ENCODE data around the gene ATP9B. TPM values are rescaled to one million over a fixed set of nuclear protein-coding genes. Genes with fewer than 3 reads are reported as not detected.

ATP9B gene
- total RNA-seq, 1 donor from 2014 or later, result 37.3 TPM

GRCh38 chr18:79139206-79139605, 70.0 kb downstream of the ATP9B start:
- no peak overlapping the region for H3K27ac Mint-ChIP-seq (ENCODE audit: unreplicated experiment)
- H3K4me1 Mint-ChIP-seq (ENCODE audit: unreplicated experiment), result peaks cover 6% of the 10 kb centered on the region
- no peak overlapping the region for H3K4me3 Mint-ChIP-seq (ENCODE audit: unreplicated experiment)
- H3K9me3 Mint-ChIP-seq (ENCODE audit: unreplicated experiment), result no peaks in the 10 kb centered on the region
- H3K36me3 Mint-ChIP-seq (ENCODE audit: low read depth, unreplicated experiment), result no peaks in the 10 kb centered on the region
- TF ChIP-seq, protein P1, sequence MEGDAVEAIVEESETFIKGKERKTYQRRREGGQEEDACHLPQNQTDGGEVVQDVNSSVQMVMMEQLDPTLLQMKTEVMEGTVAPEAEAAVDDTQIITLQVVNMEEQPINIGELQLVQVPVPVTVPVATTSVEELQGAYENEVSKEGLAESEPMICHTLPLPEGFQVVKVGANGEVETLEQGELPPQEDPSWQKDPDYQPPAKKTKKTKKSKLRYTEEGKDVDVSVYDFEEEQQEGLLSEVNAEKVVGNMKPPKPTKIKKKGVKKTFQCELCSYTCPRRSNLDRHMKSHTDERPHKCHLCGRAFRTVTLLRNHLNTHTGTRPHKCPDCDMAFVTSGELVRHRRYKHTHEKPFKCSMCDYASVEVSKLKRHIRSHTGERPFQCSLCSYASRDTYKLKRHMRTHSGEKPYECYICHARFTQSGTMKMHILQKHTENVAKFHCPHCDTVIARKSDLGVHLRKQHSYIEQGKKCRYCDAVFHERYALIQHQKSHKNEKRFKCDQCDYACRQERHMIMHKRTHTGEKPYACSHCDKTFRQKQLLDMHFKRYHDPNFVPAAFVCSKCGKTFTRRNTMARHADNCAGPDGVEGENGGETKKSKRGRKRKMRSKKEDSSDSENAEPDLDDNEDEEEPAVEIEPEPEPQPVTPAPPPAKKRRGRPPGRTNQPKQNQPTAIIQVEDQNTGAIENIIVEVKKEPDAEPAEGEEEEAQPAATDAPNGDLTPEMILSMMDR (IDR thresholded peaks at IDR 0.05; ENCODE audit: unreplicated experiment), result no peak
- peaks cover 4% of the 10 kb centered on the region for H3K27me3 Mint-ChIP-seq (ENCODE audit: unreplicated experiment)
- no peak for DNase-seq (ENCODE audit: low spot score)

DNA sequence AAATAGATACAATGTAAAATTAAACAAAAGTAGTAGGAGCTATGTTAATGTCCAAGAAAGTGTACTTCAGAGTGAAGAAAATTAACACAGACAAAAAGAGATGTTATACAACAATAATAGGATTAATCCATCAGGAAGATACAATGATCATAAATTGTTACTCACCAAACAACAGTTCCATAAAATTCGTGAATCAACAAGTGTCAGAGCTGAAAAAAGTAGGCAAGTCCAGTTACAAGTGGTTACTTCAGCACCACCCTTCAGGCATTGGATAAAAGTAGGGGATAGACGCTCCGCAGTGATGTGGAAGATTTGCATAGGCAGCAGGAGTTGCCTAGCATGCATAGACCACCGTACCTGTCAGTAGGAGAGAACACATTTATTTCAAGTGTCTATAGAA, 77.8 kb downstream of the ATP9B start:
- TF ChIP-seq, protein P1 (IDR thresholded peaks at IDR 0.05; ENCODE audit: unreplicated experiment), result no peak
- H3K27me3 Mint-ChIP-seq (ENCODE audit: unreplicated experiment), result peaks cover 5% of the 10 kb centered on the region
- no peak overlapping the region for H3K27ac Mint-ChIP-seq (ENCODE audit: unreplicated experiment)
- H3K4me3 Mint-ChIP-seq (ENCODE audit: unreplicated experiment), result no peak overlapping the region
- peaks cover 6% of the 10 kb centered on the region for H3K4me1 Mint-ChIP-seq (ENCODE audit: unreplicated experiment)
- H3K36me3 Mint-ChIP-seq (ENCODE audit: low read depth, unreplicated experiment), result peaks cover 14% of the 10 kb centered on the region
- no peaks in the 10 kb centered on the region for H3K9me3 Mint-ChIP-seq (ENCODE audit: unreplicated experiment)
- no peak for DNase-seq (ENCODE audit: low spot score)

DNA sequence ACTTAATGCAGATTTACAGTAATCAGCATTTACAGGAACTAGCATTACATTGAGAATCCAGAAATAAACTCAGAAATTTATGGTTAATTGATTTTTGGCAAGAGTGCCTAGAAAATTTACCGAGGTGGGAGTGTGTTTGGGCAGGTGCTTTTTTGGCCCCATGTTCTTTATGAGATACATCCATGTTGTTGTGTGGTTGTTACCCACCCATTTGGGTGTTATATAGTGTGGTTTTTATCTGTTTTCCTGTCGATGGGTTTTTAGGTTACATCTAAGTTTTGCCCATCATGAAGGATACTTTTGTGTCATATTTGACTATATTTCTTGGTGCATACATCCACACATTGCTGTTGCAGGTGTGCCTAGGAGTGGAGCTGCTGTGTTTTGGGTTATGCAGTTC, 82.0 kb downstream of the ATP9B start:
- Mint-ChIP-seq H3K4me3 (ENCODE audit: unreplicated experiment) (no peak overlapping the region), H3K27ac (ENCODE audit: unreplicated experiment) (no peak overlapping the region), H3K4me1 (ENCODE audit: unreplicated experiment) (no peaks in the 10 kb centered on the region), H3K36me3 (ENCODE audit: low read depth, unreplicated experiment) (peaks cover 11% of the 10 kb centered on the region), H3K9me3 (ENCODE audit: unreplicated experiment) (no peaks in the 10 kb centered on the region), H3K27me3 (ENCODE audit: unreplicated experiment) (peaks cover 2% of the 10 kb centered on the region)
- TF ChIP-seq, protein P1 (IDR thresholded peaks at IDR 0.05; ENCODE audit: unreplicated experiment), result no peak
- no peak for DNase-seq (ENCODE audit: low spot score)

DNA sequence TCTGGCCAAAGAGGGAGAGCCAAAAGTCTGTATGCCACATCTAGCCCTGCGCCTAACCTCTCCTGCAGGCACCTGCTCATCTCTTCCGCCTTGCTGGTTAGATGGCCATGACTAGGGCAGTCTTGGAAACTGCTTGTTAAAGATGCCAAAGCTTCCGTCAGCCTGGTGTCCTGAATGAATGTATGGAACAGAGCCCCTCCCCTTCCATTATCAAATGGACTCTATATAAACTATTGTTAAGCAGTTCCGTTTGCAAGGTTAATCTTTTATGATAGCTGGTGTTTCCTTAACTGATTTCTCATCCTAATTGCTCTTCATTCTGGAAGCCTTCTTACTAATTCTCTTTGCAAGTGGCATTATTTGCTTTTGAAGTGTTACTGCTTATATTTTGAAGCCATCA, 87.1 kb downstream of the ATP9B start:
- Mint-ChIP-seq H3K4me3 (ENCODE audit: unreplicated experiment) (peak overlapping the region; percentile 37), H3K27me3 (ENCODE audit: unreplicated experiment) (peaks cover 1% of the 10 kb centered on the region), H3K4me1 (ENCODE audit: unreplicated experiment) (no peaks in the 10 kb centered on the region), H3K27ac (ENCODE audit: unreplicated experiment) (no peak overlapping the region), H3K36me3 (ENCODE audit: low read depth, unreplicated experiment) (peaks cover 11% of the 10 kb centered on the region), H3K9me3 (ENCODE audit: unreplicated experiment) (no peaks in the 10 kb centered on the region)
- DNase-seq (ENCODE audit: low spot score), result no peak
- TF ChIP-seq, protein P1 (IDR thresholded peaks at IDR 0.05; ENCODE audit: unreplicated experiment), result no peak

GRCh38 chr18:79164706-79165105, 95.5 kb downstream of the ATP9B start:
- Mint-ChIP-seq H3K27ac (ENCODE audit: unreplicated experiment) (no peak overlapping the region), H3K27me3 (ENCODE audit: unreplicated experiment) (peaks cover 3% of the 10 kb centered on the region), H3K4me3 (ENCODE audit: unreplicated experiment) (no peak overlapping the region), H3K4me1 (ENCODE audit: unreplicated experiment) (peaks cover 12% of the 10 kb centered on the region), H3K36me3 (ENCODE audit: low read depth, unreplicated experiment) (peaks cover 24% of the 10 kb centered on the region), H3K9me3 (ENCODE audit: unreplicated experiment) (no peaks in the 10 kb centered on the region)
- DNase-seq (ENCODE audit: low spot score), result no peak
- TF ChIP-seq, protein P1 (IDR thresholded peaks at IDR 0.05; ENCODE audit: unreplicated experiment), result no peak

Data from endothelial cell (in vitro differentiated cells).